K562 (cell line): ENCODE measurements around the gene ACTRT2. TPM values are rescaled to one million over a fixed set of nuclear protein-coding genes. Genes with fewer than 3 reads are reported as not detected.

Source experiments
- ATAC-seq: fragments of 200-7000 bp; cut with Tn5 transposase; 3 replicates; pipeline ENCODE4 v1.9.1; 2020; ENCODE audit warnings: moderate library complexity
- BruUV-seq: library from RNA; stranded (reverse); fragments of 400-500 nt; replicated peaks from 2 replicates; lab custom pipeline; 2021; lab: Mats Ljungman, UMichigan
- CTCF ChIA-PET: fragments of 300-600 bp; formaldehyde crosslinking; extraction: SDS; loops from one replicate; lab custom pipeline; 2021; ENCODE audit warnings: low intra/inter-chr PET ratio; lab: Yijun Ruan, JAX
- POLR2A ChIA-PET: fragments of 300-600, 350-650 bp; sonication (Branson Sonifier 250); formaldehyde crosslinking; extraction: SDS; loops from one replicate; lab custom pipeline; 2021; ENCODE audit warnings: antibody characterized with exemption, inconsistent platforms; lab: Yijun Ruan, JAX
- DNase-seq, 4 experiments: peaks; one replicate each; pipeline versions ENCODE4 v3.0.0 to v3.0.0-alpha.2; 2011 to 2018; ENCODE audit warnings: low spot score in 3 of 4, mixed read lengths in 3 of 4; ENCODE audit errors: extremely low read depth in 1 of 4
- FAIRE-seq: peaks from 2 replicates; lab custom pipeline; 2011; peaks lifted over from hg19 to GRCh38; lab: Jason Lieb, UNC
- H2AFZ ChIP-seq: 2 replicates; pipeline ENCODE4 v1.6.0; 2011; ENCODE audit warnings: low read depth, low read length, control low read depth, inconsistent platforms
- H3K27ac ChIP-seq: fragments of 200-600 bp; 3 replicates; pipeline ENCODE4 v1.8.0; 2011; ENCODE audit warnings: low read depth, mild to moderate bottlenecking, control low read depth, inconsistent platforms, low read length, moderate library complexity, mixed read lengths; ENCODE audit errors: extremely low read depth
- H3K27me3 ChIP-seq, 2 experiments: fragments of 300-600 bp in 1 of 2; 2 replicates in 1 of 2; 3 replicates in 1 of 2; pipeline versions ENCODE4 v1.6.0 to v1.8.0; 2011; ENCODE audit warnings: inconsistent platforms in 2 of 2, low read length in 2 of 2, mild to moderate bottlenecking in 1 of 2, mixed read lengths in 1 of 2, moderate library complexity in 1 of 2; ENCODE audit not compliant: control insufficient read depth in 2 of 2, insufficient read depth in 2 of 2
- H3K36me3 ChIP-seq: fragments of 300-600 bp; 3 replicates; pipeline ENCODE4 v1.8.0; 2011; ENCODE audit warnings: mild to moderate bottlenecking, low read length, inconsistent platforms; ENCODE audit not compliant: control insufficient read depth, insufficient read depth
- H3K4me1 ChIP-seq, 2 experiments: fragments of 200-600 bp in 1 of 2; replicated peaks in 1 of 2; 2 replicates in 1 of 2; 3 replicates in 1 of 2; pipeline versions ENCODE4 v1.5.1 to v1.8.0; 2011; ENCODE audit warnings: inconsistent platforms in 2 of 2, low read length in 2 of 2, mild to moderate bottlenecking in 1 of 2, mixed read lengths in 1 of 2, moderate library complexity in 1 of 2; ENCODE audit not compliant: control insufficient read depth in 2 of 2, insufficient read depth in 2 of 2
- H3K4me2 ChIP-seq: 2 replicates; pipeline ENCODE4 v1.6.1; 2011; ENCODE audit warnings: low read length, control low read depth, inconsistent platforms, mixed read lengths; ENCODE audit not compliant: insufficient read depth
- H3K4me3 ChIP-seq: fragments of 200-600 bp; sonication (generic), shearing (Covaris generic); 2 replicates; pipeline ENCODE4 v1.5.1; 2016; ENCODE audit warnings: control low read depth, inconsistent platforms
- H3K79me2 ChIP-seq: fragments of 200-600 bp; 3 replicates; pipeline ENCODE4 v1.8.0; 2011; ENCODE audit warnings: low read length, inconsistent platforms; ENCODE audit not compliant: control insufficient read depth, insufficient read depth
- H3K9ac ChIP-seq, 2 experiments: 2 replicates each; pipeline versions ENCODE4 v1.6.0 to v1.6.1; 2011; ENCODE audit warnings: low read depth in 2 of 2, low read length in 2 of 2, control low read depth in 1 of 2, inconsistent platforms in 1 of 2, mild to moderate bottlenecking in 1 of 2, mixed read lengths in 1 of 2; ENCODE audit not compliant: insufficient read depth in 1 of 2
- H3K9me1 ChIP-seq: one replicate; pipeline ENCODE4 v1.6.0; 2011; ENCODE audit warnings: inconsistent platforms, mild to moderate bottlenecking, low read length, moderate library complexity; ENCODE audit not compliant: control insufficient read depth, insufficient read depth
- H3K9me3 ChIP-seq: replicated peaks from 2 replicates; pipeline ENCODE4 v1.5.1; 2011; ENCODE audit warnings: low read depth, low read length, inconsistent platforms; ENCODE audit not compliant: control insufficient read depth, insufficient read depth
- H4K20me1 ChIP-seq: replicated peaks from 2 replicates; pipeline ENCODE4 v1.6.1; 2011; ENCODE audit warnings: low read length, inconsistent platforms, mixed read lengths; ENCODE audit not compliant: control insufficient read depth, insufficient read depth
- CREBBP ChIP-seq: IDR thresholded peaks from one replicate; pipeline ENCODE4 v1.6.1; 2012; ENCODE audit warnings: low read depth, mild to moderate bottlenecking, control low read depth, inconsistent platforms, low read length
- DNMT1 ChIP-seq: fragments of 450-650 bp; IDR thresholded peaks from 2 replicates; pipeline ENCODE4 v1.6.1; 2016; ENCODE audit warnings: antibody characterized with exemption, mild to moderate bottlenecking
- HNRNPH1 ChIP-seq: fragments of 200-400 bp; formaldehyde crosslinking; optimal IDR thresholded peaks from 2 replicates; pipeline ENCODE3; 2017; ENCODE audit warnings: low read depth, mild to moderate bottlenecking, low read length, moderate library complexity
- NR2C1 ChIP-seq, 2 experiments: fragments of 450-650 bp; IDR thresholded peaks; 2 replicates each; pipeline ENCODE4 v1.6.1; 2017; ENCODE audit warnings: mild to moderate bottlenecking in 2 of 2, antibody characterized with exemption in 1 of 2, inconsistent platforms in 1 of 2, missing compliant biosample characterization in 1 of 2, missing genetic modification characterization in 1 of 2
- SAFB ChIP-seq: fragments of 200-400 bp; formaldehyde crosslinking; IDR thresholded peaks from 2 replicates; pipeline ENCODE4 v1.6.1; 2017; ENCODE audit warnings: low read depth, low read length, borderline replicate concordance
- TEAD4 ChIP-seq, 2 experiments: sonication (generic) in 1 of 2; formaldehyde crosslinking in 1 of 2; IDR thresholded peaks; 2 replicates each; pipeline versions ENCODE4 v1.6.1 to v1.8.0; 2012 to 2022; ENCODE audit warnings: borderline replicate concordance in 1 of 2, inconsistent platforms in 1 of 2, low read length in 1 of 2, mild to moderate bottlenecking in 1 of 2, missing genetic modification reagents in 1 of 2
- ZFX ChIP-seq: sonication (generic); formaldehyde crosslinking; IDR thresholded peaks from 2 replicates; pipeline ENCODE4 v1.8.0; 2022; ENCODE audit warnings: mild to moderate bottlenecking, missing genetic modification reagents, moderate library complexity
- ZNF134 ChIP-seq: fragments of 250-450 bp; sonication (Bioruptor Pico); conservative IDR thresholded peaks from 2 replicates; pipeline ENCODE4 v1.4.0; 2020
- WGBS: fragments of 100-300 bp; shearing (Covaris generic); methylation state at CpG from one replicate; pipeline ENCODE4 v1.1.6; 2016; ENCODE audit warnings: low coverage, mixed read lengths; ENCODE audit not compliant: insufficient coverage; ENCODE audit errors: missing lambda C conversion rate; 5-methylcytosine and 5-hydroxymethylcytosine counted together
- in situ Hi-C: fragments of 300-500 bp; cut with MboI; formaldehyde crosslinking; loops from 4 replicates; pipeline ENCODE4 v1.15.0; 2018; ENCODE audit warnings: inconsistent platforms, mixed read lengths
- intact Hi-C: fragments of 100-400 bp; cut with micrococcal nuclease; formaldehyde crosslinking; loops from 2 replicates; pipeline ENCODE4 v1.14.2; 2022
- polyA plus RNA-seq, 8 experiments: library from polyadenylated mRNA; depleted of rRNA in 4 of 8; stranded (reverse) in 5 of 8; unstranded in 3 of 8; fragments of >200 nt; fragmentation: Nextera tagmentation in 2 of 8; fragmentation: Illumina TruSeq in 1 of 8; extraction: Ambion mirVana in 2 of 8; extraction: Trizol in 1 of 8; gene quantifications; 2 replicates each; pipeline versions ENCODE4 v1.2.1 to v1.2.3, GENCODE V29; 2011 to 2014; ENCODE audit warnings: inconsistent platforms in 1 of 8, missing spikeins in 1 of 8
- total RNA-seq, 7 experiments: library from RNA; depleted of rRNA in 6 of 7; stranded (reverse); fragments of >200 nt in 6 of 7; fragmentation: Illumina TruSeq in 2 of 7; extraction: Trizol in 2 of 7; gene quantifications; 2 replicates each; pipeline versions ENCODE4 v1.2.1 to v1.2.3, GENCODE V29; 2011 to 2021; ENCODE audit warnings: low replicate concordance in 1 of 7
- TF ChIP-seq, protein P1 (sequence below), 2 experiments: IDR thresholded peaks; 2 replicates each; pipeline ENCODE4 v1.6.1; 2011; ENCODE audit warnings: borderline replicate concordance in 1 of 2, control low read depth in 1 of 2, low read depth in 1 of 2, low read length in 1 of 2, mild to moderate bottlenecking in 1 of 2, mixed read lengths in 1 of 2, moderate library complexity in 1 of 2; ENCODE audit not compliant: insufficient read depth in 1 of 2, insufficient read length in 1 of 2, poor library complexity in 1 of 2, severe bottlenecking in 1 of 2; ENCODE audit errors: extremely low read depth in 1 of 2
- TF ChIP-seq, protein P2 (sequence below), 2 experiments: fragments of 450-650 bp; IDR thresholded peaks; 2 replicates each; pipeline ENCODE4 v1.6.1; 2016

ACTRT2 gene
- total and polyA plus RNA-seq, 9 of the 15 experiments (the other 6 are each of a cell fraction or from before 2014, with no cell fraction given), result not detected

DNA sequence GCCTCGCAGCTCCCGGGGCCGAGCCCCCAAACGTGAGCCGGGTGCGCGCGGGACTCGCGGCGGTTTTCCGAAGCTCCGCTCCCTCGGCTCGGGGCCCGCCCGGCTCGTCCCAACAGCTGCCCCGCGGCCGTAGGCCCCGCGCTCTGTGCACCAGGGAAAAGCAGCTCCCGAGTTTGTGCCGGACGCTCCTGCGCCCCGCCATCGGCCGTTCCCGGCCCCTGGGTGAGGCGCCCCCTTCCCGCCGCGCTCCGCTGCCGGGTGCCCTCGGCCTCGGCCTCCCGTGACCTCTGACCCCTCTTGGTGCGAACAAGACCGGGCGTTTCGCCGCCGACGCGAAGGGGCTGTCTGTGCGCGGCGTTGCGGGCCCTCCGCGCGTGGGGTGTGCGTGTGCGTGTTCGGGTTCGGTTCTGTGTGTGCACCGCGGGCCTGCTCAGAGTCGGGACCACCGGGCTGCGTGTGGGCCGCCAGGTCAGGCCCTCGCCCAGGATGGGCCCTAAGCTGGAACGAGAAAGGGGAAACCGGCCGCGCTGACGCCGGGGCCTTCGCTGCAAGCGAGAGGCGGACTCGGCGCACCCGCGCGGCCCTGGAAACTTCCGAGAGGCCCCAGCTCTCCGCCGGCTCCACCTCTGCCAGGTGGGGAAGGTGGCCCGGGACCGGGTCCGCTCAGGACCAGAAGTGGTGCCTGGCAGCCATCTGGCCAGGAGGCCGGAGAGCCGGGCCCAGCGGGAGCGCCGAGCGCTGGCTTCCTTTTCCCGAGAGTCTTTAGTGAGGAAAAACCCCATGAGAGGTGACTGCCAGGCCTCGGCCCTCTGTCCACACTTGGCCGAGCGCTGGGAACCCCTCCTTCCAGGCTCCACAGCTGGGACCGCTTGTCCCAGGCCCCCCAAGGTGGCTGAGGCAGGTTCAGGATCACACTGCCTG lies 49.6 kb downstream of the ACTRT2 start:
- FAIRE-seq, result no peak
- H3K36me3 ChIP-seq, result no peaks in the 10 kb centered on the region
- no peak overlapping the region for H2AFZ ChIP-seq
- no peaks in the 10 kb centered on the region for H3K79me2 ChIP-seq
- no peak overlapping the region for H3K4me3 ChIP-seq
- peaks cover 0 to 3% of the 10 kb centered on the region in 2 experiments; a peak in 1 of 5 replicates for H3K4me1 ChIP-seq
- no TSS peak for BruUV-seq
- H3K27me3 ChIP-seq, result peaks cover 16 to 28% of the 10 kb centered on the region in 2 experiments
- H3K9ac ChIP-seq, result no peak overlapping the region
- H3K9me1 ChIP-seq, result no peaks in the 10 kb centered on the region
- in situ Hi-C loops, result no loop called here
- no peak overlapping the region for H3K4me2 ChIP-seq
- POLR2A ChIA-PET, result no interaction called here
- 60% methylated on average over 58 of the region's 97 CpGs for WGBS
- H3K9me3 ChIP-seq, result no peaks in the 10 kb centered on the region
- CTCF ChIA-PET, result no interaction called here
- H4K20me1 ChIP-seq, result peaks cover 4% of the 10 kb centered on the region; the same call in 1 of the 2 replicates
- ATAC-seq, result no peak
- TF ChIP-seq CREBBP (no peak), SAFB (no peak), DNMT1 (no peak), ZNF134 (CRISPR knock-in tag) (no peak), ZFX (no peak), TEAD4 (IDR thresholded peaks at IDR 0.05; ENCODE audit: low read length) (no peak), TEAD4 (CRISPR knock-in tag; IDR thresholded peaks at IDR 0.05; ENCODE audit: borderline replicate concordance) (no peak), NR2C1 (IDR thresholded peaks at IDR 0.05) (no peak), NR2C1 (tag; IDR thresholded peaks at IDR 0.05) (no peak), HNRNPH1 (no peak)
- TF ChIP-seq, protein P1, sequence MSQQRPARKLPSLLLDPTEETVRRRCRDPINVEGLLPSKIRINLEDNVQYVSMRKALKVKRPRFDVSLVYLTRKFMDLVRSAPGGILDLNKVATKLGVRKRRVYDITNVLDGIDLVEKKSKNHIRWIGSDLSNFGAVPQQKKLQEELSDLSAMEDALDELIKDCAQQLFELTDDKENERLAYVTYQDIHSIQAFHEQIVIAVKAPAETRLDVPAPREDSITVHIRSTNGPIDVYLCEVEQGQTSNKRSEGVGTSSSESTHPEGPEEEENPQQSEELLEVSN (IDR thresholded peaks at IDR 0.05; ENCODE audit: borderline replicate concordance in 1 of 2, extremely low read depth in 1 of 2, insufficient read depth in 1 of 2, insufficient read length in 1 of 2, low read depth in 1 of 2, low read length in 1 of 2, poor library complexity in 1 of 2, severe bottlenecking in 1 of 2), result no peak
- TF ChIP-seq, protein P2, sequence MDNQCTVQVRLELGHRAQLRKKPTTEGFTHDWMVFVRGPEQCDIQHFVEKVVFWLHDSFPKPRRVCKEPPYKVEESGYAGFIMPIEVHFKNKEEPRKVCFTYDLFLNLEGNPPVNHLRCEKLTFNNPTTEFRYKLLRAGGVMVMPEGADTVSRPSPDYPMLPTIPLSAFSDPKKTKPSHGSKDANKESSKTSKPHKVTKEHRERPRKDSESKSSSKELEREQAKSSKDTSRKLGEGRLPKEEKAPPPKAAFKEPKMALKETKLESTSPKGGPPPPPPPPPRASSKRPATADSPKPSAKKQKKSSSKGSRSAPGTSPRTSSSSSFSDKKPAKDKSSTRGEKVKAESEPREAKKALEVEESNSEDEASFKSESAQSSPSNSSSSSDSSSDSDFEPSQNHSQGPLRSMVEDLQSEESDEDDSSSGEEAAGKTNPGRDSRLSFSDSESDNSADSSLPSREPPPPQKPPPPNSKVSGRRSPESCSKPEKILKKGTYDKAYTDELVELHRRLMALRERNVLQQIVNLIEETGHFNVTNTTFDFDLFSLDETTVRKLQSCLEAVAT (IDR thresholded peaks at IDR 0.05), result no peak
- TF ChIP-seq, all 486 proteins: peak for 0
- intact Hi-C loops, result no loop called here
- H3K27ac ChIP-seq, result no peak overlapping the region
- no peak for DNase-seq
